H9 (cell line): ENCODE results near the gene KLF11. TPM values are rescaled to one million over a fixed set of nuclear protein-coding genes. Genes with fewer than 3 reads are reported as not detected.
A peak's percentile ranks its signal among the peaks of the same experiment; 100 is the strongest.

Experiments used
- DNase-seq: peaks from one replicate; pipeline ENCODE4 v3.0.0-alpha.2; 2017
- H2AFZ ChIP-seq: one replicate; pipeline ENCODE4 v1.6.1; 2013; ENCODE audit warnings: mild to moderate bottlenecking, low read length, control low read depth, moderate library complexity
- H2AK5ac ChIP-seq: 2 replicates; pipeline ENCODE4 v1.6.1; 2013; ENCODE audit warnings: low read length, control low read depth, mixed read lengths; ENCODE audit not compliant: insufficient read length
- H2BK120ac ChIP-seq: one replicate; pipeline ENCODE4 v1.6.1; 2013; ENCODE audit warnings: low read depth, mild to moderate bottlenecking, low read length, control low read depth, inconsistent platforms; ENCODE audit not compliant: poor library complexity, severe bottlenecking
- H2BK12ac ChIP-seq: 2 replicates; pipeline ENCODE4 v1.6.1; 2013; ENCODE audit warnings: low read length, control low read depth, mixed read lengths, low read depth; ENCODE audit not compliant: insufficient read length
- H2BK15ac ChIP-seq: 2 replicates; pipeline ENCODE4 v1.6.1; 2013; ENCODE audit warnings: low read depth, low read length, control low read depth
- H2BK20ac ChIP-seq: one replicate; pipeline ENCODE4 v1.6.1; 2013; ENCODE audit warnings: low read depth, mild to moderate bottlenecking, low read length, control low read depth, inconsistent platforms; ENCODE audit not compliant: poor library complexity, severe bottlenecking
- H2BK5ac ChIP-seq: 2 replicates; pipeline ENCODE4 v1.6.1; 2013; ENCODE audit warnings: low read length, control low read depth, mixed read lengths; ENCODE audit not compliant: insufficient read length
- H3K14ac ChIP-seq: 2 replicates; pipeline ENCODE4 v1.6.1; 2013; ENCODE audit warnings: low read length, control low read depth; ENCODE audit not compliant: insufficient read depth
- H3K18ac ChIP-seq: 2 replicates; pipeline ENCODE4 v1.6.1; 2013; ENCODE audit warnings: low read depth, mild to moderate bottlenecking, mixed read lengths, low read length, control low read depth; ENCODE audit not compliant: insufficient read length
- H3K23ac ChIP-seq: 2 replicates; pipeline ENCODE4 v1.6.1; 2013; ENCODE audit warnings: low read length, control low read depth, mixed read lengths, low read depth; ENCODE audit not compliant: insufficient read length
- H3K23me2 ChIP-seq: 2 replicates; pipeline ENCODE4 v1.6.1; 2013; ENCODE audit warnings: low read depth, mild to moderate bottlenecking, mixed read lengths, low read length, control low read depth; ENCODE audit not compliant: insufficient read length, poor library complexity, severe bottlenecking
- H3K27ac ChIP-seq: 2 replicates; pipeline ENCODE4 v1.5.1; 2013; ENCODE audit warnings: low read length, control low read depth, mixed read lengths, low read depth; ENCODE audit not compliant: insufficient read length
- H3K27me3 ChIP-seq: 2 replicates; pipeline ENCODE4 v1.6.1; 2013; ENCODE audit warnings: low read length, control low read depth, inconsistent platforms; ENCODE audit not compliant: insufficient read depth
- H3K4ac ChIP-seq: 2 replicates; pipeline ENCODE4 v1.6.1; 2013; ENCODE audit warnings: low read depth, mild to moderate bottlenecking, control low read depth, inconsistent platforms, low read length, moderate library complexity
- H3K4me1 ChIP-seq: 2 replicates; pipeline ENCODE4 v1.6.1; 2013; ENCODE audit warnings: low read length, control low read depth, inconsistent platforms; ENCODE audit not compliant: insufficient read depth
- H3K4me2 ChIP-seq: 2 replicates; pipeline ENCODE4 v1.6.1; 2013; ENCODE audit warnings: low read length, control low read depth, mixed read lengths; ENCODE audit not compliant: insufficient read length, insufficient read depth
- H3K56ac ChIP-seq: 2 replicates; pipeline ENCODE4 v1.6.1; 2013; ENCODE audit warnings: low read depth, mild to moderate bottlenecking, mixed read lengths, low read length, control low read depth; ENCODE audit not compliant: insufficient read length
- H3K79me1 ChIP-seq: 2 replicates; pipeline ENCODE4 v1.6.1; 2013; ENCODE audit warnings: low read depth, mild to moderate bottlenecking, moderate library complexity, low read length, control low read depth, inconsistent platforms; ENCODE audit not compliant: insufficient read depth, poor library complexity, severe bottlenecking
- H3K79me2 ChIP-seq: 2 replicates; pipeline ENCODE4 v1.6.1; 2013; ENCODE audit warnings: low read length, control low read depth, inconsistent platforms; ENCODE audit not compliant: insufficient read depth
- H3K9ac ChIP-seq: 2 replicates; pipeline ENCODE4 v1.6.1; 2013; ENCODE audit warnings: low read length, control low read depth, mixed read lengths; ENCODE audit not compliant: insufficient read length; ENCODE audit errors: extremely low read depth
- H3K9me3 ChIP-seq: one replicate; pipeline ENCODE4 v1.6.1; 2013; ENCODE audit warnings: low read depth, low read length, inconsistent platforms; ENCODE audit not compliant: control insufficient read depth
- H3T11ph ChIP-seq: one replicate; pipeline ENCODE4 v1.6.1; 2013; ENCODE audit warnings: mild to moderate bottlenecking, low read length, control low read depth, inconsistent platforms
- H4K20me1 ChIP-seq: one replicate; pipeline ENCODE4 v1.6.1; 2013; ENCODE audit not compliant: control insufficient read depth, insufficient read length, insufficient read depth
- H4K5ac ChIP-seq: 2 replicates; pipeline ENCODE4 v1.6.1; 2013; ENCODE audit warnings: low read depth, mild to moderate bottlenecking, mixed read lengths, low read length, control low read depth; ENCODE audit not compliant: insufficient read length
- H4K8ac ChIP-seq: replicated peaks from 2 replicates; pipeline ENCODE4 v1.6.1; 2013; ENCODE audit warnings: low read length, control low read depth, mixed read lengths, low read depth; ENCODE audit not compliant: insufficient read length
- H4K91ac ChIP-seq: 2 replicates; pipeline ENCODE4 v1.6.1; 2013; ENCODE audit warnings: low read depth, mild to moderate bottlenecking, moderate library complexity, mixed read lengths, low read length, control low read depth; ENCODE audit not compliant: insufficient read length
- H3K27ac Mint-ChIP-seq, 3 experiments: 2 replicates in 2 of 3; 3 replicates in 1 of 3; pipeline ENCODE4 v1.8.0; 2020 to 2021; ENCODE audit warnings: mixed read lengths in 3 of 3, mild to moderate bottlenecking in 1 of 3, moderate library complexity in 1 of 3
- H3K27me3 Mint-ChIP-seq: 2 replicates; pipeline ENCODE4 v1.8.0; 2021; ENCODE audit warnings: low read depth, mild to moderate bottlenecking, moderate library complexity, mixed read lengths
- H3K36me3 Mint-ChIP-seq, 3 experiments: 2 replicates in 2 of 3; 3 replicates in 1 of 3; pipeline ENCODE4 v1.8.0; 2020 to 2021; ENCODE audit warnings: low read depth in 3 of 3, mixed read lengths in 3 of 3; ENCODE audit not compliant: insufficient read depth in 1 of 3
- H3K4me1 Mint-ChIP-seq, 2 experiments: 2 replicates each; pipeline ENCODE4 v1.8.0; 2020; ENCODE audit warnings: mixed read lengths in 2 of 2
- H3K4me3 Mint-ChIP-seq, 2 experiments: 2 replicates in 1 of 2; 3 replicates in 1 of 2; pipeline ENCODE4 v1.8.0; 2020 to 2021; ENCODE audit warnings: mild to moderate bottlenecking in 2 of 2, mixed read lengths in 2 of 2, moderate library complexity in 1 of 2
- H3K9me3 Mint-ChIP-seq, 2 experiments: 2 replicates in 1 of 2; 3 replicates in 1 of 2; pipeline ENCODE4 v1.8.0; 2020; ENCODE audit warnings: mild to moderate bottlenecking in 2 of 2, mixed read lengths in 2 of 2, moderate library complexity in 1 of 2
- CTCF ChIP-seq: fragments of 200-600 bp; sonication (generic); conservative IDR thresholded peaks from 3 replicates; pipeline ENCODE4 v1.8.0; 2021; ENCODE audit warnings: antibody characterized with exemption, mild to moderate bottlenecking
- WGBS: extraction: QIAGEN DNeasy Blood & Tissue Kit; methylation state at CpG from one replicate; pipeline ENCODE4 v1.1.7; 2013; ENCODE audit warnings: missing lambda C conversion rate, low lambda C conversion rate, mixed read lengths; ENCODE audit not compliant: insufficient read length; ENCODE audit errors: extremely low coverage; 5-methylcytosine and 5-hydroxymethylcytosine counted together
- total RNA-seq: library from RNA; stranded (reverse); gene quantifications from 2 replicates; pipeline ENCODE4 v1.2.1, GENCODE V29; 2021

KLF11 gene
- total RNA-seq, 1 experiment from 2014 or later: 15.5 TPM

- H3K4me1 Mint-ChIP-seq: peaks cover 2 to 7% of the 10 kb centered on the region in 2 experiments
- Histone ChIP-seq H3K79me2 (no peaks in the 10 kb centered on the region), H3K4me1 (no peaks in the 10 kb centered on the region; the same call in 1 of the 2 replicates), H4K20me1 (no peaks in the 10 kb centered on the region), H2AK5ac (no peak overlapping the region), H3K79me1 (no peaks in the 10 kb centered on the region), H2BK120ac (no peak overlapping the region), H3K56ac (no peak overlapping the region), H3K4me2 (no peak overlapping the region), H4K91ac (no peak overlapping the region), H2BK12ac (no peak overlapping the region), H2BK5ac (no peak overlapping the region), H3K9me3 (no peaks in the 10 kb centered on the region), H2AFZ (no peak overlapping the region), H3K27ac (no peak overlapping the region), H4K8ac (no peak overlapping the region), H2BK15ac (no peak overlapping the region), H2BK20ac (no peak overlapping the region), H3K18ac (no peak overlapping the region), H4K5ac (no peak overlapping the region), H3T11ph (no peak overlapping the region), H3K23ac (no peak overlapping the region), H3K9ac (no peak overlapping the region), H3K23me2 (no peaks in the 10 kb centered on the region), H3K27me3 (no peaks in the 10 kb centered on the region), H3K4ac (no peak overlapping the region), H3K14ac (peak overlapping the region; percentile 8; the same call in 1 of the 2 replicates)
- no peaks in the 10 kb centered on the region for H3K36me3 Mint-ChIP-seq
- no peaks in the 10 kb centered on the region for H3K9me3 Mint-ChIP-seq
- no peak overlapping the region for H3K27ac Mint-ChIP-seq
- WGBS: no CpG with 5 or more reads among the region's 64 CpGs
- no peak overlapping the region for H3K4me3 Mint-ChIP-seq
- TF ChIP-seq CTCF: no peak
- H3K27me3 Mint-ChIP-seq: no peaks in the 10 kb centered on the region; the same call in 1 of the 2 replicates
- no peak for DNase-seq
Measured at GRCh38 chr2:10006236-10007161, 36.9 kb upstream of the KLF11 start.
